Neural cell (in vitro differentiated cells): Measurements from ENCODE around the gene ZBTB46.

Experiments used
- EP300 ChIP-seq: fragments of 450-650 bp; conservative IDR thresholded peaks from 2 replicates; pipeline ENCODE4 v1.6.1; 2014; ENCODE audit warnings: antibody characterized with exemption, mild to moderate bottlenecking, moderate library complexity; ENCODE audit not compliant: poor library complexity, severe bottlenecking
- EZH2 ChIP-seq: fragments of 200-600, 300-800 bp; shearing (Covaris generic), sonication (generic); IDR thresholded peaks from 2 replicates; pipeline ENCODE4 v1.6.1; 2014; ENCODE audit warnings: antibody characterized with exemption, low read length, borderline replicate concordance, mild to moderate bottlenecking; ENCODE audit not compliant: insufficient read depth, poor library complexity, severe bottlenecking
- MXI1 ChIP-seq: fragments of 450-650 bp; conservative IDR thresholded peaks from 2 replicates; pipeline ENCODE4 v1.6.1; 2014; ENCODE audit warnings: antibody characterized with exemption, mild to moderate bottlenecking; ENCODE audit not compliant: poor library complexity, severe bottlenecking
- POLR2AphosphoS5 ChIP-seq: IDR thresholded peaks from 2 replicates; pipeline ENCODE4 v1.6.1; 2012
- RAD21 ChIP-seq: fragments of 450-650 bp; conservative IDR thresholded peaks from 2 replicates; pipeline ENCODE4 v1.6.1; 2014; ENCODE audit warnings: antibody characterized with exemption, mild to moderate bottlenecking, moderate library complexity
- SMC3 ChIP-seq: fragments of 450-650 bp; conservative IDR thresholded peaks from 2 replicates; pipeline ENCODE4 v1.6.1; 2014; ENCODE audit warnings: antibody characterized with exemption, mild to moderate bottlenecking, moderate library complexity; ENCODE audit not compliant: poor library complexity
- TAF1 ChIP-seq: IDR thresholded peaks from 2 replicates; pipeline ENCODE4 v1.6.1; 2012; ENCODE audit warnings: low read depth
- TF ChIP-seq, protein P1 (sequence below): fragments of 450-650 bp; IDR thresholded peaks from 2 replicates; pipeline ENCODE4 v1.5.1; 2014; ENCODE audit warnings: antibody characterized with exemption, mild to moderate bottlenecking, moderate library complexity; ENCODE audit not compliant: poor library complexity, severe bottlenecking
- TF ChIP-seq, protein P2 (sequence below): IDR thresholded peaks from 2 replicates; pipeline ENCODE4 v1.6.1; 2012; ENCODE audit warnings: borderline replicate concordance

DNA sequence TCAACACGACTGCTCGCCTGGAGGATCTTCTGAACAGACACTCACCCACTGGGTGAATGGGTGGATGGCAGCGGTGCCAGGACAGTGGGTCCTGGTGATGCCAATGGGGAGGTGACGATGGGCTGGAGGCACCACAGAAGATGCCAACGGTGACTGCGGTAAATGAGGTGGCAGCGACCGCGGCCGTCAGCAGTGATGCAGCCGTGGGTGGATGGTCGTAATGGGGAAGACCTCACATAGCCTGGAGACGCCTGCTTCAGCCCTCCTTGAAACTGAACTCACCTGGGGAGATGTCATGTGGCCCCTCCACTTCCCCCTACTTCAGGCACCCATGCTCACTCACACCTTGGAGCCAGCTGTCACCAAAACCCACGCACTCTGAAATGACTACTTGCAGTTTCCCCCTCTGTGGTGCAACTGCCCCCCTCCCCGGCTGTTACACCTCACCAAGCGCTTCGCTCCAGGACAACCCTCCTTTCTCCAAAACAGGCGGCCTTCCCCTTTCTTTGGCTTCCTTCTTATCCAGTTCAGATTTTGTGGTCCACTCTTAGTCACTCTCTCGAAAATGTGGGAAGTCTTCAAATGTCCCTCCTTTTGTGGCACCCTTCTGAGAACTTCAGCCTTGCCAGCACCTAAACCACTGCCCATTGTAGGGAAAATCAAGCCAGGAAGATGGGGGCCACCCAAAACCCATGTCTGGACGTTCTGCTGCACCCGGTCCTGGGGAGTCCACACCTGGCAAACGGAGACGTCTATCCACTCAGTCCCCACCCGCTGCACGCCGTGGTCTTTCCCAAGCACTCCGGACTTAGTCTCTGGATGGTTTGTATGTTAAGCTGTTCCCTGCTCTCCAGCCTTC lies 19.9 kb upstream of the ZBTB46 start:
- TF ChIP-seq, protein P1, sequence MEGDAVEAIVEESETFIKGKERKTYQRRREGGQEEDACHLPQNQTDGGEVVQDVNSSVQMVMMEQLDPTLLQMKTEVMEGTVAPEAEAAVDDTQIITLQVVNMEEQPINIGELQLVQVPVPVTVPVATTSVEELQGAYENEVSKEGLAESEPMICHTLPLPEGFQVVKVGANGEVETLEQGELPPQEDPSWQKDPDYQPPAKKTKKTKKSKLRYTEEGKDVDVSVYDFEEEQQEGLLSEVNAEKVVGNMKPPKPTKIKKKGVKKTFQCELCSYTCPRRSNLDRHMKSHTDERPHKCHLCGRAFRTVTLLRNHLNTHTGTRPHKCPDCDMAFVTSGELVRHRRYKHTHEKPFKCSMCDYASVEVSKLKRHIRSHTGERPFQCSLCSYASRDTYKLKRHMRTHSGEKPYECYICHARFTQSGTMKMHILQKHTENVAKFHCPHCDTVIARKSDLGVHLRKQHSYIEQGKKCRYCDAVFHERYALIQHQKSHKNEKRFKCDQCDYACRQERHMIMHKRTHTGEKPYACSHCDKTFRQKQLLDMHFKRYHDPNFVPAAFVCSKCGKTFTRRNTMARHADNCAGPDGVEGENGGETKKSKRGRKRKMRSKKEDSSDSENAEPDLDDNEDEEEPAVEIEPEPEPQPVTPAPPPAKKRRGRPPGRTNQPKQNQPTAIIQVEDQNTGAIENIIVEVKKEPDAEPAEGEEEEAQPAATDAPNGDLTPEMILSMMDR = no peak
- TF ChIP-seq, protein P2, sequence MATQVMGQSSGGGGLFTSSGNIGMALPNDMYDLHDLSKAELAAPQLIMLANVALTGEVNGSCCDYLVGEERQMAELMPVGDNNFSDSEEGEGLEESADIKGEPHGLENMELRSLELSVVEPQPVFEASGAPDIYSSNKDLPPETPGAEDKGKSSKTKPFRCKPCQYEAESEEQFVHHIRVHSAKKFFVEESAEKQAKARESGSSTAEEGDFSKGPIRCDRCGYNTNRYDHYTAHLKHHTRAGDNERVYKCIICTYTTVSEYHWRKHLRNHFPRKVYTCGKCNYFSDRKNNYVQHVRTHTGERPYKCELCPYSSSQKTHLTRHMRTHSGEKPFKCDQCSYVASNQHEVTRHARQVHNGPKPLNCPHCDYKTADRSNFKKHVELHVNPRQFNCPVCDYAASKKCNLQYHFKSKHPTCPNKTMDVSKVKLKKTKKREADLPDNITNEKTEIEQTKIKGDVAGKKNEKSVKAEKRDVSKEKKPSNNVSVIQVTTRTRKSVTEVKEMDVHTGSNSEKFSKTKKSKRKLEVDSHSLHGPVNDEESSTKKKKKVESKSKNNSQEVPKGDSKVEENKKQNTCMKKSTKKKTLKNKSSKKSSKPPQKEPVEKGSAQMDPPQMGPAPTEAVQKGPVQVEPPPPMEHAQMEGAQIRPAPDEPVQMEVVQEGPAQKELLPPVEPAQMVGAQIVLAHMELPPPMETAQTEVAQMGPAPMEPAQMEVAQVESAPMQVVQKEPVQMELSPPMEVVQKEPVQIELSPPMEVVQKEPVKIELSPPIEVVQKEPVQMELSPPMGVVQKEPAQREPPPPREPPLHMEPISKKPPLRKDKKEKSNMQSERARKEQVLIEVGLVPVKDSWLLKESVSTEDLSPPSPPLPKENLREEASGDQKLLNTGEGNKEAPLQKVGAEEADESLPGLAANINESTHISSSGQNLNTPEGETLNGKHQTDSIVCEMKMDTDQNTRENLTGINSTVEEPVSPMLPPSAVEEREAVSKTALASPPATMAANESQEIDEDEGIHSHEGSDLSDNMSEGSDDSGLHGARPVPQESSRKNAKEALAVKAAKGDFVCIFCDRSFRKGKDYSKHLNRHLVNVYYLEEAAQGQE = no peak
- TF ChIP-seq MXI1 (no peak), POLR2AphosphoS5 (no peak), EP300 (no peak), EZH2 (no peak), TAF1 (no peak), RAD21 (no peak), SMC3 (no peak)
